B cell (primary cell): ENCODE data around the gene SMTNL2. TPM values are rescaled to one million over a fixed set of nuclear protein-coding genes. Genes with fewer than 3 reads are reported as not detected.
"Not testable (repeated sequence)": the region's sequence is repeated elsewhere in the genome, so short reads cannot be mapped to it uniquely, and the experiment has no call there.

ENCODE experiments used
- ATAC-seq: fragments of 200-7000 bp; cut with Tn5 transposase; one replicate; pipeline ENCODE4 v1.10.0; 2021; ENCODE audit warnings: low read depth, mild to moderate bottlenecking, moderate number of reproducible peaks, moderate library complexity
- CTCF ChIA-PET: fragments of 350-600 bp; sonication (Branson Sonifier 250); formaldehyde crosslinking; loops from one replicate; lab custom pipeline; 2021; ENCODE audit warnings: antibody characterized with exemption, inconsistent platforms; lab: Charles Lee
- POLR2A ChIA-PET: fragments of 350-600 bp; sonication (Branson Sonifier 250); formaldehyde crosslinking; loops from one replicate; lab custom pipeline; 2021; ENCODE audit warnings: antibody characterized with exemption; lab: Charles Lee
- DNase-seq: peaks from one replicate; pipeline ENCODE4 v3.0.0; 2013
- H2AFZ ChIP-seq: 2 replicates; pipeline ENCODE4 v1.6.1; 2012; ENCODE audit warnings: mild to moderate bottlenecking, low read depth, low read length; ENCODE audit not compliant: insufficient read depth, poor library complexity, severe bottlenecking
- H3K27ac ChIP-seq, 2 donors: 1 replicate in 1 of 2; 2 replicates in 1 of 2; pipeline ENCODE4 v1.5.1; 2012 to 2013; ENCODE audit warnings: low read length in 2 of 2, mild to moderate bottlenecking in 2 of 2, moderate library complexity in 1 of 2
- H3K27me3 ChIP-seq, 4 experiments: fragments of 200-600 bp in 1 of 4; sonication (generic) in 1 of 4; replicated peaks in 1 of 4; 1 replicate in 2 of 4; 2 replicates in 2 of 4; pipeline versions ENCODE4 v1.6.1 to v1.7.0; 2013 to 2016; ENCODE audit warnings: low read length in 3 of 4, mild to moderate bottlenecking in 2 of 4, mixed read lengths in 1 of 4, moderate library complexity in 1 of 4; ENCODE audit not compliant: insufficient read depth in 4 of 4, control insufficient read depth in 3 of 4; ENCODE audit errors: control extremely low read depth in 1 of 4
- H3K36me3 ChIP-seq, 2 experiments: replicated peaks in 1 of 2; 1 replicate in 1 of 2; 2 replicates in 1 of 2; pipeline versions ENCODE4 v1.6.1 to v1.7.1; 2013; ENCODE audit warnings: low read length in 1 of 2; ENCODE audit not compliant: insufficient read depth in 2 of 2, control insufficient read depth in 1 of 2; ENCODE audit errors: control extremely low read depth in 1 of 2, extremely low read depth in 1 of 2
- H3K4me1 ChIP-seq, 2 donors: fragments of 200-600 bp in 1 of 2; sonication (generic) in 1 of 2; 1 replicate in 1 of 2; 2 replicates in 1 of 2; pipeline versions ENCODE4 v1.5.1 to v1.6.1; 2013 to 2017; ENCODE audit warnings: low read length in 2 of 2; ENCODE audit not compliant: control insufficient read depth in 2 of 2, insufficient read depth in 2 of 2
- H3K4me2 ChIP-seq: replicated peaks from 2 replicates; pipeline ENCODE3; 2012; ENCODE audit warnings: mild to moderate bottlenecking, low read depth, low read length; ENCODE audit not compliant: poor library complexity, severe bottlenecking
- H3K4me3 ChIP-seq, 5 experiments: fragments of 200-600 bp in 1 of 5; sonication (generic) in 1 of 5; 1 replicate in 3 of 5; 2 replicates in 2 of 5; pipeline versions ENCODE4 v1.5.1 to v1.7.0; 2011 to 2016; ENCODE audit warnings: low read length in 4 of 5, mild to moderate bottlenecking in 4 of 5, low read depth in 2 of 5, control low read depth in 1 of 5, moderate library complexity in 1 of 5; ENCODE audit not compliant: insufficient read depth in 1 of 5; ENCODE audit errors: control extremely low read depth in 1 of 5, extremely low read depth in 1 of 5
- H3K79me2 ChIP-seq: fragments of 200-600 bp; sonication (generic); one replicate; pipeline ENCODE4 v1.6.0; 2016; ENCODE audit warnings: low read length; ENCODE audit not compliant: control insufficient read depth, insufficient read depth
- H3K9ac ChIP-seq: fragments of 200-600 bp; sonication (generic); 2 replicates; pipeline ENCODE4 v1.6.1; 2017; ENCODE audit warnings: mild to moderate bottlenecking, low read length, moderate library complexity
- H3K9me3 ChIP-seq, 3 donors: one replicate each; pipeline versions ENCODE4 v1.6.1 to v1.7.1; 2013; ENCODE audit warnings: low read length in 2 of 3; ENCODE audit not compliant: control insufficient read depth in 2 of 3, insufficient read depth in 1 of 3; ENCODE audit errors: control extremely low read depth in 1 of 3
- H4K20me1 ChIP-seq: 2 replicates; pipeline ENCODE4 v1.6.0; 2012; ENCODE audit warnings: mild to moderate bottlenecking, low read length; ENCODE audit not compliant: insufficient read depth, control insufficient read depth, poor library complexity, severe bottlenecking
- H3K27ac Mint-ChIP-seq: one replicate; pipeline ENCODE4 v1.8.0; 2021; ENCODE audit warnings: mixed read lengths
- H3K27me3 Mint-ChIP-seq: one replicate; pipeline ENCODE4 v1.8.0; 2021; ENCODE audit warnings: mixed read lengths
- H3K4me1 Mint-ChIP-seq: one replicate; pipeline ENCODE4 v1.8.0; 2021; ENCODE audit warnings: mixed read lengths
- H3K4me3 Mint-ChIP-seq: one replicate; pipeline ENCODE4 v1.8.0; 2021; ENCODE audit warnings: mixed read lengths
- H3K9me3 Mint-ChIP-seq: one replicate; pipeline ENCODE4 v1.8.0; 2022; ENCODE audit warnings: mixed read lengths; ENCODE audit not compliant: insufficient read depth
- CTCF ChIP-seq: fragments of 200-600 bp; IDR thresholded peaks from one replicate; pipeline ENCODE4 v1.8.0; 2022; ENCODE audit warnings: antibody characterized with exemption, mild to moderate bottlenecking
- EZH2 ChIP-seq: IDR thresholded peaks from 2 replicates; pipeline ENCODE4 v1.6.1; 2012; ENCODE audit warnings: borderline replicate concordance, low read depth, mild to moderate bottlenecking, moderate library complexity, low read length; ENCODE audit not compliant: insufficient read depth, poor library complexity, severe bottlenecking
- WGBS: methylation state at CpG from one replicate; pipeline ENCODE4 v1.1.5; 2013; ENCODE audit warnings: missing lambda C conversion rate; ENCODE audit not compliant: insufficient coverage; 5-methylcytosine and 5-hydroxymethylcytosine counted together
- intact Hi-C: fragments of 100-400 bp; cut with micrococcal nuclease; formaldehyde crosslinking; loops from one replicate; pipeline ENCODE4 v1.10.0; 2022
- polyA plus RNA-seq: library from polyadenylated mRNA; depleted of rRNA; stranded (reverse); fragments of >200 nt; gene quantifications from 2 replicates; pipeline ENCODE4 v1.2.3, GENCODE V29; 2012
- total RNA-seq, 2 donors: library from RNA; stranded (reverse); fragments of 120-200 nt in 1 of 2; gene quantifications; 1 replicate in 1 of 2; 2 replicates in 1 of 2; pipeline versions ENCODE4 v1.2.3 to v1.2.4, GENCODE V29; 2013 to 2022

Gene SMTNL2
- total and polyA plus RNA-seq, 2 donors (not counting 1 experiment from before 2014, with no cell fraction given) = not detected

- ChIA-PET POLR2A (no interaction called here), CTCF (no interaction called here)
- Mint-ChIP-seq H3K4me3 (no peak overlapping the region), H3K4me1 (no peaks in the 10 kb centered on the region), H3K9me3 (no peaks in the 10 kb centered on the region), H3K27me3 (peaks cover 30% of the 10 kb centered on the region), H3K27ac (no peak overlapping the region)
- Histone ChIP-seq H4K20me1 (no peaks in the 10 kb centered on the region), H3K4me2 (no peak overlapping the region), H3K4me3 (no peak overlapping the region), H3K27me3 (peaks cover 0 to 14% (median 0%) of the 10 kb centered on the region in 4 experiments), H3K4me1 (no peaks in the 10 kb centered on the region), H3K9ac (no peak overlapping the region), H3K36me3 (no peaks in the 10 kb centered on the region), H3K27ac (no peak overlapping the region), H3K9me3 (peaks cover 0 to 3% (median 0%) of the 10 kb centered on the region in 3 donors), H2AFZ (no peak overlapping the region), H3K79me2 (no peaks in the 10 kb centered on the region)
- no peak for TF ChIP-seq EZH2
- TF ChIP-seq CTCF = no peak
- intact Hi-C loops = no loop called here
- WGBS = 67% methylated on average over 1 of the region's 5 CpGs
- DNase-seq (no peak), ATAC-seq (no peak)
Measured at GRCh38 chr17:4652997-4653396, 68.7 kb downstream of the SMTNL2 start.

DNA sequence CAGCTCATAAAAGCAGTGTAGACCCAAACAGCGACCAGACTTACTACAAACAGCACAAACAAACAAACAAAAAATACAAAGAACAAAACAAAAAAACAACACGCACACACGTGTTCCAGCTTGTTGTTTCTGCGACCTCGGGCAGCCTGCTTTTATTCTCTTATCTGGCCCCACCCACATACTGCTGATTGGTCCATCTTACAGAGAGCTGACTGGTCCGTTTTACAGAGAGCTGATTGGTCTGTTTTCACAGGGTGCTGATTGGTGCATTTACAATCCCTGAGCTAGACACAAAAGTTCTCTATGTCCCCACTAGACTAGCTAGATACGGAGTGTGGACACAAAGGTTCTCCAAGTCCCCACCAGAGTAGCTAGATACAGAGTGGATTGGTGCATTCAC is 71.6 kb downstream of the SMTNL2 start:
- POLR2A ChIA-PET, H3K4me1 ChIP-seq, ATAC-seq, H4K20me1 ChIP-seq, H3K4me1 Mint-ChIP-seq, H3K9ac ChIP-seq, H3K9me3 ChIP-seq, intact Hi-C loops, H3K27ac ChIP-seq, H2AFZ ChIP-seq, H3K4me2 ChIP-seq, DNase-seq, H3K4me3 Mint-ChIP-seq, H3K79me2 ChIP-seq, H3K36me3 ChIP-seq, H3K27ac Mint-ChIP-seq, CTCF ChIA-PET, H3K9me3 Mint-ChIP-seq, H3K4me3 ChIP-seq: not testable (repeated sequence)
- H3K27me3 Mint-ChIP-seq = peaks cover 33% of the 10 kb centered on the region
- H3K27me3 ChIP-seq = peaks cover 0 to 11% (median 0%) of the 10 kb centered on the region in 4 experiments
- WGBS = 95% methylated on average over 6 of the region's 7 CpGs
